OCI-LY7 (cell line): ENCODE results near the gene APEX2.

Source experiments
- EZH2phosphoT487 ChIP-seq: fragments of 200-600 bp; sonication (generic); IDR thresholded peaks from 2 replicates; pipeline ENCODE4 v1.6.1; 2018; ENCODE audit warnings: low read depth, borderline replicate concordance, mild to moderate bottlenecking, mixed run types, antibody characterized with exemption, low read length, moderate library complexity, mixed read lengths
- TF ChIP-seq, protein P1 (sequence below): fragments of 200-600 bp; sonication (generic); conservative IDR thresholded peaks from 2 replicates; pipeline ENCODE4 v1.5.1; 2014; ENCODE audit warnings: mild to moderate bottlenecking, antibody characterized with exemption, low read length, moderate library complexity, mixed read lengths

- TF ChIP-seq, protein P1, sequence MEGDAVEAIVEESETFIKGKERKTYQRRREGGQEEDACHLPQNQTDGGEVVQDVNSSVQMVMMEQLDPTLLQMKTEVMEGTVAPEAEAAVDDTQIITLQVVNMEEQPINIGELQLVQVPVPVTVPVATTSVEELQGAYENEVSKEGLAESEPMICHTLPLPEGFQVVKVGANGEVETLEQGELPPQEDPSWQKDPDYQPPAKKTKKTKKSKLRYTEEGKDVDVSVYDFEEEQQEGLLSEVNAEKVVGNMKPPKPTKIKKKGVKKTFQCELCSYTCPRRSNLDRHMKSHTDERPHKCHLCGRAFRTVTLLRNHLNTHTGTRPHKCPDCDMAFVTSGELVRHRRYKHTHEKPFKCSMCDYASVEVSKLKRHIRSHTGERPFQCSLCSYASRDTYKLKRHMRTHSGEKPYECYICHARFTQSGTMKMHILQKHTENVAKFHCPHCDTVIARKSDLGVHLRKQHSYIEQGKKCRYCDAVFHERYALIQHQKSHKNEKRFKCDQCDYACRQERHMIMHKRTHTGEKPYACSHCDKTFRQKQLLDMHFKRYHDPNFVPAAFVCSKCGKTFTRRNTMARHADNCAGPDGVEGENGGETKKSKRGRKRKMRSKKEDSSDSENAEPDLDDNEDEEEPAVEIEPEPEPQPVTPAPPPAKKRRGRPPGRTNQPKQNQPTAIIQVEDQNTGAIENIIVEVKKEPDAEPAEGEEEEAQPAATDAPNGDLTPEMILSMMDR, result no peak
- no peak for TF ChIP-seq EZH2phosphoT487
Measured at GRCh38 chrX:55005256-55005655, 5.1 kb downstream of the APEX2 start.
